Measurements from ENCODE around the gene TMEM225B.
"Not testable (repeated sequence)": the region's sequence is repeated elsewhere in the genome, so short reads cannot be mapped to it uniquely, and the experiment has no call there.

TMEM225B gene

GRCh38 chr7:99631295-99632109 is 33.4 kb downstream of the TMEM225B start:
- Histone ChIP-seq H3K27me3 (ENCODE audit: control insufficient read depth, low read length) (no peaks in the 10 kb centered on the region), H3K9me3 (ENCODE audit: control insufficient read depth, insufficient read depth, low read length) (no peaks in the 10 kb centered on the region), H3K27ac (ENCODE audit: low read depth, low read length) (no peak overlapping the region), H3K4me2 (ENCODE audit: low read length) (no peak overlapping the region), H3K9me2 (replicated peaks; ENCODE audit: control insufficient read depth, low read length) (no peaks in the 10 kb centered on the region), H3F3A (ENCODE audit: control insufficient read depth, insufficient read depth) (peaks cover 8% of the 10 kb centered on the region), H3K4me3 (ENCODE audit: low read length) (no peak overlapping the region), H3K4me1 (ENCODE audit: control insufficient read depth, low read length) (no peaks in the 10 kb centered on the region), H4K20me1 (ENCODE audit: control insufficient read depth, insufficient read depth, low read depth, low read length) (peaks cover 10% of the 10 kb centered on the region), H3K79me2 (ENCODE audit: control insufficient read depth, low read length) (no peaks in the 10 kb centered on the region), H3K36me3 (ENCODE audit: control insufficient read depth, low read length) (peaks cover 58% of the 10 kb centered on the region)
- TF ChIP-seq, protein P1, sequence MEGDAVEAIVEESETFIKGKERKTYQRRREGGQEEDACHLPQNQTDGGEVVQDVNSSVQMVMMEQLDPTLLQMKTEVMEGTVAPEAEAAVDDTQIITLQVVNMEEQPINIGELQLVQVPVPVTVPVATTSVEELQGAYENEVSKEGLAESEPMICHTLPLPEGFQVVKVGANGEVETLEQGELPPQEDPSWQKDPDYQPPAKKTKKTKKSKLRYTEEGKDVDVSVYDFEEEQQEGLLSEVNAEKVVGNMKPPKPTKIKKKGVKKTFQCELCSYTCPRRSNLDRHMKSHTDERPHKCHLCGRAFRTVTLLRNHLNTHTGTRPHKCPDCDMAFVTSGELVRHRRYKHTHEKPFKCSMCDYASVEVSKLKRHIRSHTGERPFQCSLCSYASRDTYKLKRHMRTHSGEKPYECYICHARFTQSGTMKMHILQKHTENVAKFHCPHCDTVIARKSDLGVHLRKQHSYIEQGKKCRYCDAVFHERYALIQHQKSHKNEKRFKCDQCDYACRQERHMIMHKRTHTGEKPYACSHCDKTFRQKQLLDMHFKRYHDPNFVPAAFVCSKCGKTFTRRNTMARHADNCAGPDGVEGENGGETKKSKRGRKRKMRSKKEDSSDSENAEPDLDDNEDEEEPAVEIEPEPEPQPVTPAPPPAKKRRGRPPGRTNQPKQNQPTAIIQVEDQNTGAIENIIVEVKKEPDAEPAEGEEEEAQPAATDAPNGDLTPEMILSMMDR (IDR thresholded peaks at IDR 0.05; ENCODE audit: low read depth, low read length, poor library complexity, severe bottlenecking), result no peak
- TF ChIP-seq EZH2phosphoT487 (IDR thresholded peaks at IDR 0.05; ENCODE audit: borderline replicate concordance, low read length), result no peak

DNA sequence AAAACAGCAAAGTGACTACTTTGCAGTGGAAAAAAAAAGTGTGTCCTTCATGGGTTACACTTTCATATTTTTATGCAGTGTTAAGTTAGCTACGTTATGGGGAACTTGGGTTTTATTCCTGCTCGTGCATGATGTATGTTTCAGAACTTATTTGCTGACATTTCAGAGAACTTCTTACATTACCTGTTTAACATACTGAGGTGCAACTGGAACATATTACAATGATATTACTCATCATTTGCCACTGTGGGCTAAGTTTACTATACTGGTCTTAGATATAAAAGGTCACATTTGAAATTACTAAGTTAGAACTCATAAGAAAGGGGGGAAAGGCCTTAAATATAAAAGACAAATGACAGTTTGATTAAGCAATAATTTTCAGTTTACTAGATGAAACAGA is 39.3 kb downstream of the TMEM225B start:
- not testable (repeated sequence) for H3K27me3 ChIP-seq (ENCODE audit: control insufficient read depth, low read length); H3K4me2 ChIP-seq (ENCODE audit: low read length); H3K4me1 ChIP-seq (ENCODE audit: control insufficient read depth, low read length); H3K9me2 ChIP-seq (replicated peaks; ENCODE audit: control insufficient read depth, low read length); H3K36me3 ChIP-seq (ENCODE audit: control insufficient read depth, low read length); H3K4me3 ChIP-seq (ENCODE audit: low read length); H3K79me2 ChIP-seq (ENCODE audit: control insufficient read depth, low read length); H3K27ac ChIP-seq (ENCODE audit: low read depth, low read length); H4K20me1 ChIP-seq (ENCODE audit: control insufficient read depth, insufficient read depth, low read depth, low read length); H3K9me3 ChIP-seq (ENCODE audit: control insufficient read depth, insufficient read depth, low read length)
- H3F3A ChIP-seq (ENCODE audit: control insufficient read depth, insufficient read depth), result peaks cover 11% of the 10 kb centered on the region

DNA sequence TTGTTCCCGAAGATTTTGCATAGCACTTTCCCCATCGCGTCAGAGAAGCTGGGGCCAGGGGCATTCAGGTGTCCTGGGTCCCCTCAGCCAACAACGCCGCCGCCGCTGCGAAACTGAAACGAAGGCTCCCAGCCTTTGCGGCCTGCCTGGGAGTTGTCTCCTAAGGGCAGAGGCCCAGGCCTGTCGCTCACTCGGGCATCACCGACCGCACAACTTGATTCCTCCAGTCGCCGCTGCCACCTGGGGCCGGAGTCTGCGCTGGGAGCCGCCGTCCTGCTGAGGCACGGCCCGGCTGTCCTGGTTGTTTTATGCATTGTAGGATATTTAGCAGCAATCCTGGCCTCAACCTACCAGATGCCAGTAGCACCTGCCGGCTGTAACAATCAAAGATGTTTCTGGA is 40.7 kb downstream of the TMEM225B start:
- 0 out of 2 replicates have a peak, but pooled peaks cover 3% of the 10 kb centered on the region for H3K36me3 ChIP-seq (ENCODE audit: control insufficient read depth, low read length)
- peaks cover 5% of the 10 kb centered on the region; the same call in 1 of the 2 replicates for H4K20me1 ChIP-seq (ENCODE audit: control insufficient read depth, insufficient read depth, low read depth, low read length)
- H3K4me2 ChIP-seq (ENCODE audit: low read length), result no peak overlapping the region
- no peaks in the 10 kb centered on the region for H3K9me2 ChIP-seq (replicated peaks; ENCODE audit: control insufficient read depth, low read length)
- H3K9me3 ChIP-seq (ENCODE audit: control insufficient read depth, insufficient read depth, low read length), result no peaks in the 10 kb centered on the region
- H3K27ac ChIP-seq (ENCODE audit: low read depth, low read length), result no peak overlapping the region
- TF ChIP-seq, protein P1 (IDR thresholded peaks at IDR 0.05; ENCODE audit: low read depth, low read length, poor library complexity, severe bottlenecking), result no peak
- TF ChIP-seq EZH2phosphoT487 (IDR thresholded peaks at IDR 0.05; ENCODE audit: borderline replicate concordance, low read length), result no peak
- peaks cover 11% of the 10 kb centered on the region for H3F3A ChIP-seq (ENCODE audit: control insufficient read depth, insufficient read depth)
- H3K27me3 ChIP-seq (ENCODE audit: control insufficient read depth, low read length), result no peaks in the 10 kb centered on the region
- no peaks in the 10 kb centered on the region for H3K4me1 ChIP-seq (ENCODE audit: control insufficient read depth, low read length)
- no peak overlapping the region for H3K4me3 ChIP-seq (ENCODE audit: low read length)
- H3K79me2 ChIP-seq (ENCODE audit: control insufficient read depth, low read length), result no peaks in the 10 kb centered on the region

DNA sequence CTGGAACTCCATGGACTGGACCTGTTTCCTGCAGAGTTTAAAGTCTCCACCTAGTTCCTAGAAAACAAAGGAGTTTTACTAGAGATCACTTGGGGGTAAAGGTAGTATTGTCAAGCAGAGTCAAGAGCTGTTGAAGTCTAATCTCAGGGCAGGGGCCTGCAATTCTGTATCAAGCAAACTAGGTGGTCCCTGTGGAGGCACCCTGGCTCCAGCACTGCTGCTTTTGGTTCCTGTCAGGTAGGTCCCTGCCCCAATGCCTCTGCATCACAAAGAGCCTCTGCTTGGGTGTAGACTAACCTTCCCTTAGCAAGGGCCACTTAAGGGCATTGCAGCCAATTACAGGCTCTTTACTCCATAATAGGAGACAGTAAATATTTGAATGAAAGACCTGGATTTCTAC is 41.2 kb downstream of the TMEM225B start:
- Histone ChIP-seq H3K4me3 (ENCODE audit: low read length) (no peak overlapping the region), H3K9me2 (replicated peaks; ENCODE audit: control insufficient read depth, low read length) (no peaks in the 10 kb centered on the region), H3K79me2 (ENCODE audit: control insufficient read depth, low read length) (no peaks in the 10 kb centered on the region), H3K9me3 (ENCODE audit: control insufficient read depth, insufficient read depth, low read length) (no peaks in the 10 kb centered on the region), H3K4me1 (ENCODE audit: control insufficient read depth, low read length) (no peaks in the 10 kb centered on the region), H3K4me2 (ENCODE audit: low read length) (no peak overlapping the region), H3F3A (ENCODE audit: control insufficient read depth, insufficient read depth) (peaks cover 11% of the 10 kb centered on the region), H3K36me3 (ENCODE audit: control insufficient read depth, low read length) (no peaks in the 10 kb centered on the region), H4K20me1 (ENCODE audit: control insufficient read depth, insufficient read depth, low read depth, low read length) (no peaks in the 10 kb centered on the region), H3K27ac (ENCODE audit: low read depth, low read length) (no peak overlapping the region), H3K27me3 (ENCODE audit: control insufficient read depth, low read length) (no peaks in the 10 kb centered on the region)
- TF ChIP-seq, protein P1 (IDR thresholded peaks at IDR 0.05; ENCODE audit: low read depth, low read length, poor library complexity, severe bottlenecking), result no peak

Data from DOHH2 (cell line).